AG04450 (cell line): ENCODE measurements around the gene MAPRE3. TPM values are rescaled to one million over a fixed set of nuclear protein-coding genes. Genes with fewer than 3 reads are reported as not detected.

ENCODE experiments used
- CTCF ChIA-PET: fragments of 300-600, 350-600 bp; formaldehyde crosslinking; extraction: SDS; loops from one replicate; lab custom pipeline; 2022; ENCODE audit warnings: antibody characterized with exemption, inconsistent platforms; lab: Charles Lee
- POLR2A ChIA-PET: fragments of 350-600 bp; formaldehyde crosslinking; extraction: SDS; loops from one replicate; lab custom pipeline; 2021; ENCODE audit warnings: antibody characterized with exemption, inconsistent platforms; lab: Yijun Ruan, JAX
- DNase-seq: peaks from one replicate; pipeline ENCODE4 v3.0.0-alpha.2; 2011; ENCODE audit warnings: low read depth, low spot score
- H3K27ac ChIP-seq: one replicate; pipeline ENCODE4 v1.5.1; 2012; ENCODE audit warnings: low read depth, low read length, control low read depth
- H3K27me3 ChIP-seq: one replicate; pipeline ENCODE4 v1.6.0; 2012; ENCODE audit warnings: low read length; ENCODE audit not compliant: control insufficient read depth, insufficient read depth
- H3K4me3 ChIP-seq: 2 replicates; pipeline ENCODE4 v1.5.1; 2011; ENCODE audit warnings: mild to moderate bottlenecking, low read depth, low read length, control low read depth
- H3K9me3 ChIP-seq: 2 replicates; pipeline ENCODE4 v1.5.1; 2012; ENCODE audit warnings: low read length; ENCODE audit not compliant: control insufficient read depth, insufficient read depth
- CTCF ChIP-seq: IDR thresholded peaks from 2 replicates; pipeline ENCODE4 v1.5.1; 2011; ENCODE audit warnings: low read depth, low read length, control low read depth, inconsistent platforms
- polyA plus RNA-seq: library from polyadenylated mRNA; depleted of rRNA; stranded (reverse); fragments of >200 nt; gene quantifications from 2 replicates; pipeline ENCODE4 v1.2.3, GENCODE V29; 2011

Gene MAPRE3
- polyA plus RNA-seq, 1 experiment: 16.8 TPM

DNA sequence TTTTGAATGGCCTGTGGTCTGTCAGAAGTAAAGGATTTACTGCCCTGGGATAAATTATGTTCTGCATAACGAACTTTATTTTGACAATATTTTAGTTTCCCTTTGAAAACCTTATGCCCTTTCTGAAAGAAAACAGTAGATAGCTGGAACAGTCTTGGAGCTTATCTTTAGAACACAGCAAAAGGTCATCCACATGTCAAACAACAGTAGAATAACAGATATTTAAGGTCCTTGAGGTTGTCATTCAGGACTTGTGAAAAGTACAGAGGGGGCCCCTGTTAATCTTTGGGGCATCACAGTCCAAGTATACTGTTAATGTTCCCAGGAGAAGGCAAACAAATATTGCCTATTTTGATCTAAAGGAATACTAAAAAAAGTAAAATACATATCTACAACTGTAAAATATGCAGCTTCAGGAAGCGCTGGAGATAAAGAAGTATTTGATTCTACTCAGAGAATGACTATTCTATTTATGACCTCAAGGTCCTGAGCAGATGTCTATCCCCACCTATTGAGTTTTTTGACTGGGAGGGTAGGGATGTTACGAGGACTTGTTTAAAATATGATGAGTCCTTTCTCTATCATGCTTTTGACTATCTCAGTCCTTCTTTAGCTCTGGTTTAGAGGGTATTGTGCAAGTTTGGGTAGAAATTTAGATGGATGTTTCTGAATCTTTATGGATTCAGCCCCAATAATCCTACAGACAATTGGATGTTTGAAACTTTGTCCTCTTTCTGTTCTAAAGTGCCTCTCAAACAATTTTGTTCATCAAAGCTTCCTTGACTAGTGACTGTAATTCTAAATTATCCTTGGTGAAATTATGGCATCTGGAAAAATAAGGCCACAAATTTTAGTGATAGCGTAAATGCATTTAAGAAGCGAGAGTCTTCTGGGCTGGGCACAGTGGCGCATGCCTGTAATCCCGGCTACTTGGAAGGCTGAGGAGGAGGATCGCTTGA, 37.3 kb downstream of the MAPRE3 start:
- no peaks in the 10 kb centered on the region for H3K9me3 ChIP-seq
- no peak for TF ChIP-seq CTCF
- H3K27ac ChIP-seq: no peak overlapping the region
- POLR2A ChIA-PET: no interaction called here
- no peak for DNase-seq
- no peak overlapping the region for H3K4me3 ChIP-seq
- no peaks in the 10 kb centered on the region for H3K27me3 ChIP-seq
- CTCF ChIA-PET: interaction anchor here (1.1 to 1.4 kb wide), 2 partner anchors 9 to 46 kb away, joined by 3 to 7 read pairs; no protein-coding TSS in a partner anchor

- no peak for TF ChIP-seq CTCF
- POLR2A ChIA-PET: no interaction called here
- H3K9me3 ChIP-seq: no peaks in the 10 kb centered on the region
- no peak for DNase-seq
- no peak overlapping the region for H3K4me3 ChIP-seq
- no peaks in the 10 kb centered on the region for H3K27me3 ChIP-seq
- no peak overlapping the region for H3K27ac ChIP-seq
- CTCF ChIA-PET: interaction anchor here (1.6 to 4.1 kb wide), 2 partner anchors 47 to 163 kb away, joined by 4 to 15 read pairs; no protein-coding TSS in a partner anchor
Observed at GRCh38 chr2:27008678-27009077, 38.2 kb downstream of the MAPRE3 start.

DNA sequence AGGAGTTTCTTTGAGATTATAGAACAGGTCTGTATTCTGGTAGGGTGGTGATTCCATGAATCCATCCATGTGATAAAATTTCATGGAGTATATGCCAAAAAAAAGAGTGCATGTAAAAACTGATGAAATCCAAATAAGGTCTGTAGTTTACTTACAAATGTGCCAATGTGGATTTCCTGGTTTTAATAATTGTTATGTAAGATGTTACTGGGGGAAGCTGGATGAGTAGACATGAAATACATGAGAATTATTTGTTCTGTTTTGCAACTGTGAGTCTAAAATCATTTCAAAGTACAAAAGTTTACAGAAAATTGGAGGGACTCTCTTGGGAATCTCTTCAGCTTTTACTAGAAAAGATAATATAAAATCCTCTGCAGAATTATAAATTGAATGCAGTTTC, 38.6 kb downstream of the MAPRE3 start:
- no peak for TF ChIP-seq CTCF
- ChIA-PET POLR2A (no interaction called here), CTCF (interaction anchor here (1.6 to 4.1 kb wide), 2 partner anchors 47 to 163 kb away, joined by 4 to 15 read pairs; no protein-coding TSS in a partner anchor)
- H3K9me3 ChIP-seq: no peaks in the 10 kb centered on the region
- DNase-seq: no peak
- no peaks in the 10 kb centered on the region for H3K27me3 ChIP-seq
- H3K27ac ChIP-seq: no peak overlapping the region
- H3K4me3 ChIP-seq: no peak overlapping the region

DNA sequence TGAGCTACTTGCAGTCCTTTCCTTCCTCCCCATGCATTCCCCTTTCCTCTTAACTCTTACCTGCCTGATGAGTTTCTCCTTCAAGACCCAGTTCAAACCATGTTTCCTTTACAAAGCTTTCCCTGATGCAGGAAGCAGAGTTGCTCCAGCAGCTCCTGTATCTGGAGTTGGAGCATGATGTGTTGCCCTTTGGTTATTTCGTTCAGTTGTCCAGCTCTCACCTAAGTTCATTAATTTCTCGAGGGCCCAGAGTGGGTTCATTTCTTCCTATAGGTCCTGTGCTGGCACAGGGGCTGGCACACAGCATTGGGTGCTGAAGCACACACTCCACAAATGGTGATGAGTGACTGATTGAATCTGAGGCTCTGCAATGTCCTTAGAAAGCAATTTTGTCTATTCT, 39.3 kb downstream of the MAPRE3 start:
- no peak for TF ChIP-seq CTCF
- H3K4me3 ChIP-seq: no peak overlapping the region
- no peak overlapping the region for H3K27ac ChIP-seq
- DNase-seq: no peak
- H3K9me3 ChIP-seq: no peaks in the 10 kb centered on the region
- POLR2A ChIA-PET: interaction anchor here (0.5 kb wide), 1 partner anchor 51 kb away, joined by 5 read pairs; no protein-coding TSS in a partner anchor
- CTCF ChIA-PET: interaction anchor here (1.6 to 4.1 kb wide), 2 partner anchors 48 to 164 kb away, joined by 4 to 15 read pairs; no protein-coding TSS in a partner anchor
- H3K27me3 ChIP-seq: no peaks in the 10 kb centered on the region

DNA sequence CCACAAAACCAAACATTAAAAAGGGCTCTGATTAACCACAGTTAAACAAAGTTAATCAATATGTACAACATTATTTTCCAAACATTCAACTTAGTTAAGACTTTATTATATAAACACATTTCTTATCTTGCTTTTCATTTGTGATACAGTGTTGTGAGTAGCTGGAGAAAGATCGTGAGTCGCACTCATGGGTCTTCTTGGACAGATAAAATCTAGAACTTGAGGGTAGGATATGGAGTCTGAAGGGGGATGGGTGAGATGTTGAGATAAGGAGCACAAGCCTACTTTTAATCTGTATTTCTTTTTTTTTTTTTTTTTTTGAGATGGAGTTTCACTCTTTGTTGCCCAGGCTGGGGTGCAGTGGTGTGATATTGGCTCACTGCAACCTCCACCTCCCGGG, 39.7 kb downstream of the MAPRE3 start:
- no peak for TF ChIP-seq CTCF
- no peak overlapping the region for H3K4me3 ChIP-seq
- CTCF ChIA-PET: interaction anchor here (0.6 to 4.1 kb wide), 4 partner anchors 48 to 826 kb away, joined by 3 to 15 read pairs (median 8); no protein-coding TSS in a partner anchor
- no peaks in the 10 kb centered on the region for H3K9me3 ChIP-seq
- H3K27ac ChIP-seq: no peak overlapping the region
- no peak for DNase-seq
- POLR2A ChIA-PET: interaction anchor here (0.5 kb wide), 1 partner anchor 51 kb away, joined by 5 read pairs; no protein-coding TSS in a partner anchor
- H3K27me3 ChIP-seq: no peaks in the 10 kb centered on the region
